Measurements from ENCODE around the gene CCL3. TPM values are rescaled to one million over a fixed set of nuclear protein-coding genes. Genes with fewer than 3 reads are reported as not detected.

The CCL3 gene
- total RNA-seq, 1 donor from 2014 or later = 31.7 TPM

Other genes with a start within 250 kb of the CCL3 start
- gene HEATR9, start 221.3 kb downstream of the CCL3 start, total RNA-seq = 0.09 TPM
- gene CCL5, start 209.8 kb downstream of the CCL3 start, total RNA-seq = 14.9 TPM
- gene RDM1, start 159.4 kb downstream of the CCL3 start, total RNA-seq = 0.75 TPM
- gene LYZL6, start 146.4 kb downstream of the CCL3 start, total RNA-seq = not detected
- 0.35 TPM for gene CCL16, start 108.6 kb downstream of the CCL3 start, total RNA-seq
- gene CCL14, start 103.4 kb downstream of the CCL3 start, total RNA-seq = 43.3 TPM
- 9.4 TPM for gene CCL15, start 88.6 kb downstream of the CCL3 start, total RNA-seq
- 2.2 TPM for gene CCL23, start 72.2 kb downstream of the CCL3 start, total RNA-seq
- gene CCL18, start 25.9 kb downstream of the CCL3 start, total RNA-seq = 0.66 TPM
- gene CCL4, start 13.7 kb upstream of the CCL3 start, total RNA-seq = 27.6 TPM
- gene TBC1D3B, start 86.5 kb upstream of the CCL3 start, total RNA-seq = 6.0 TPM
- 13.4 TPM for gene CCL3L1, start 106.6 kb upstream of the CCL3 start, total RNA-seq
- gene CCL4L2, start 120.9 kb upstream of the CCL3 start, total RNA-seq = 23.7 TPM
- 1.4 TPM for gene TBC1D3I, start 174.4 kb upstream of the CCL3 start, total RNA-seq
- gene TBC1D3G, start 233.7 kb upstream of the CCL3 start, total RNA-seq = not detected

Data from mucosa of gallbladder (tissue), 1 donor.